KOPT-K1 (cell line): ENCODE measurements around the gene FGL2.
"Not testable (repeated sequence)": the region's sequence is repeated elsewhere in the genome, so short reads cannot be mapped to it uniquely, and the experiment has no call there.

Source experiments
- H3K27ac ChIP-seq: fragments of 200-600 bp; sonication (generic); 2 replicates; pipeline ENCODE4 v1.5.1; 2016; ENCODE audit warnings: antibody characterized with exemption, mild to moderate bottlenecking, low read depth, low read length; ENCODE audit not compliant: poor library complexity, severe bottlenecking
- H3K36me3 ChIP-seq: fragments of 200-600 bp; sonication (generic); 2 replicates; pipeline ENCODE4 v1.5.1; 2017; ENCODE audit warnings: antibody characterized with exemption, mild to moderate bottlenecking, low read length, moderate library complexity; ENCODE audit not compliant: insufficient read depth
- H3K9me3 ChIP-seq: fragments of 200-600 bp; sonication (generic); 2 replicates; pipeline ENCODE4 v1.5.1; 2017; ENCODE audit warnings: antibody characterized with exemption, low read length, mild to moderate bottlenecking; ENCODE audit not compliant: insufficient read depth, poor library complexity, severe bottlenecking

FGL2 gene

DNA sequence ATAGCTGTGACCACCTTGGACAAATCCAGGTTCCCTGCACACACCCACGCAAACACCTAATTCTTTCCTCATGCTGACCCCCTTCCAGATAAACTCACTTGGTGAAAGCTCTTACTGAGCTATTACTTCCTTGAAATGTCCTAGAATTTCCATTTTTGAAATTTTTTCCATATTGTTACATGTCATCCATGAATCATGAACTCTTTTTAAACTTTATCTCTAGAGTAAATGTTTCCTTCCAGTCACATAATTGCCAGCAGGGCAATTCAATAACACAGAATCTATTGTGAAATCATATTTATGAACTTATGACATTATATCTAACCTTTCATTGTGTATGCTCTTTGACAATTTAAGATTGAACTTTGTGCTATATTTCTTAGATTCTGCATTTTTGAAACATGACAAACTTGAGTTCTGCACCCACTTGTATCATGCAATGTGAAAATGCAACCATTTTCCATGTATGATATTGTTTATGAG is 26.8 kb upstream of the FGL2 start:
- H3K27ac ChIP-seq, result no peak overlapping the region
- H3K9me3 ChIP-seq, result peaks cover 15% of the 10 kb centered on the region
- no peaks in the 10 kb centered on the region for H3K36me3 ChIP-seq

DNA sequence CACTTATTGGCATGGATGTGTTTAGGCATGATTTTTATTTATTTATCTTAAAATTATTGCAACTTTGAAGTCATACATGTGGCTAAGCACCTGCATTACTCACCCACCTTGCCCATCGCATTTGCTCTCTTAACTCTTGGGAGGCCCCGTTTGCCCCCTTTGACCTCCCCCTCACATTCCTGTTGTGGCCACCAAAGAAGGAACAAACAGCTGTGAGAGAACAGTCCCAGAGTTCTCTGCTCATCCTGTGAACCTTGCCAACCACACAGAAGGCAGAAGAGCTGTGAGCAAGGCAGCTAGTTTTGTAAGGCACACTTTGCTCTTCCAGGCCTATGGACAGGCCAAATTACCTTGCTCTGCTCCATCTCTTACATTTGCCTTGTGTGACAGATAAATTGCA is 23.6 kb upstream of the FGL2 start:
- peak overlapping the region; percentile 49 for H3K27ac ChIP-seq
- H3K36me3 ChIP-seq, result no peaks in the 10 kb centered on the region
- H3K9me3 ChIP-seq, result peaks cover 14% of the 10 kb centered on the region

- Histone ChIP-seq H3K9me3 (peaks cover 14% of the 10 kb centered on the region), H3K27ac (peak overlapping the region; percentile 49), H3K36me3 (no peaks in the 10 kb centered on the region)
These were observed 23.2 kb upstream of the FGL2 start for GRCh38 chr7:77222819-77223218.

GRCh38 chr7:77222065-77222464 is 22.4 kb upstream of the FGL2 start:
- H3K36me3 ChIP-seq, result no peaks in the 10 kb centered on the region
- H3K9me3 ChIP-seq, result peaks cover 14% of the 10 kb centered on the region
- peak overlapping the region; percentile 49 for H3K27ac ChIP-seq

DNA sequence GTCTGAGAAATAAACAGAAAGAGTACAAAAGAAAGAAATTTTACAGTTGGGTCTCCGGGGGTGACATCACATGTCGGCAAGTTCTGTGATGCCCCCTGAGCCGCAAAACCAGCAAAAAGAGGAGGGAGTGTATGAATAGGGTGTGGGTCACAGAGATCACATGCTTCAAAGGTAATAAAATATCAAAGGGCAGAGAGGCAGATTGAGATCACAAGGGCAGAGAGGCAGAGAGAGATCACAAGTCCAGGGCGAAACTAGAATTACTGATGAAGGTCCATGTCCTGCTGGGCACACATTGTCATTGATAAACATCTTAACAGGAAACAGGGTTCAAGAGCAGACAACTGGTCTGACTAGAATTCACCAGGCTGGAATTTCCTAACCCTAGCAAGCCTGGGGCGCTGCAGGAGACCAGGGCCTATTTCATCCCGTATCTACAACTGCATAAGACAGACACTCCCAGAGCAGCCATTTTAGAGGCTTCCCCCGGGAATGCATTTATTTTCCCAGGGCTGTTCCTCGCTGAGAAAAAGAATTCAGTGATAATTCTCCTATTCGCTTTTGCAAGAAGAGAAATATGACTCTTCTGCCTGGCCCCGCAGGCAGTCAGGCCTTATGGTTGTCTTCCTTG is 20.2 kb upstream of the FGL2 start:
- H3K36me3 ChIP-seq, H3K27ac ChIP-seq: not testable (repeated sequence)
- peaks cover 14% of the 10 kb centered on the region for H3K9me3 ChIP-seq

GRCh38 chr7:77217474-77218185 is 18.0 kb upstream of the FGL2 start:
- Histone ChIP-seq H3K27ac (no peak overlapping the region), H3K36me3 (no peaks in the 10 kb centered on the region), H3K9me3 (peaks cover 21% of the 10 kb centered on the region)

DNA sequence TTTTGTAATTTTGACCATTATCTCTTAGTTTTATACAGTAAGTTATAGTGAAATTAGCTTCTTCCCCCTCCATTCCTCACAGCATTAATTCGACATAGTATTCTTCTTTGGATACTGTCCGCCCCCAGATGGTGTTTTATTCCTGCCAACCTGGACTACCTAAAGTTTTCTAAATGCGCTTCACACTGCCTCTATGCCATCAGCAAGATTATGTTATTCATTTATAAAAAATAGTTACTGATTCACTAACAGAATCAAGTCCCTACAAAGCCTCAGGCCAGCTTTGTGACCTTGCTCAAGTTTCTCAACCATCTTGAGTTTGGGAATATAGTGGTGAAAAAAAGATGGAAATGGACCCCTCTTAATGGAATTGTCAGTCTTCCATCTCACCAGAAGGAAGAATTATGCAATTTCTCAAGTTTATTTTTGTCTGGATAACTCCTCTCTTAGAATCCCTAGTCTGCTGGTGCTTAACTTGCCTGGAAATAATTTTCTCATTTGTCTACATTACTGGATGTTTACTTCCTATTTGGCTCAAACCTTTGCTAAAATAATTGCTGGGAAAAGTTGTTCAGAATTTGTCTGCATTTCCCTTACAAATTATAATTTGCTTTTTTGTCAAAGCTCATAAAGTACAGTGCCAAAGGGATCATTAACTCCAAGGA is 16.7 kb upstream of the FGL2 start:
- H3K36me3 ChIP-seq, result no peaks in the 10 kb centered on the region
- H3K9me3 ChIP-seq, result peaks cover 25% of the 10 kb centered on the region
- H3K27ac ChIP-seq, result no peak overlapping the region

- Histone ChIP-seq H3K9me3 (peaks cover 44% of the 10 kb centered on the region), H3K36me3 (no peaks in the 10 kb centered on the region), H3K27ac (no peak overlapping the region)
These were observed 10.0 kb upstream of the FGL2 start for GRCh38 chr7:77209479-77210139.

DNA sequence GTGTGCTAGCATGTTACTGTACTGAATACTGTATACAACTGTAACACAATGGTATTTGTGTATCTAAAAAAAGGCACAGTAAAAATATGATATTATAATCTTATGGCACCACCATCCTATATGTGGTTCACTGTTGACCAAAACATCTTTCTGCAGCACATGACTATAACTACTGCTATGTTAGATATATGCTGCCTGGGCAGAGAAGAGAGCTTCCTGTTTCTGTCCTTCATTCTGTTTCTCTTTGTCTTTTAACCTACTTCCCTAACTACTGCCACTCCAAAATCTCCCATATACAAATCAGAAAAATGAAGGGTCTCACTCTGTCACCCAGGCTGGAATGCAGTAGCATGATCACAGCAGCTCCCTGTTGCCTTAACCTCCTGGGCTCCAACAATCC is 8.8 kb upstream of the FGL2 start:
- Histone ChIP-seq H3K27ac (no peak overlapping the region), H3K36me3 (no peaks in the 10 kb centered on the region), H3K9me3 (peaks cover 41% of the 10 kb centered on the region)

DNA sequence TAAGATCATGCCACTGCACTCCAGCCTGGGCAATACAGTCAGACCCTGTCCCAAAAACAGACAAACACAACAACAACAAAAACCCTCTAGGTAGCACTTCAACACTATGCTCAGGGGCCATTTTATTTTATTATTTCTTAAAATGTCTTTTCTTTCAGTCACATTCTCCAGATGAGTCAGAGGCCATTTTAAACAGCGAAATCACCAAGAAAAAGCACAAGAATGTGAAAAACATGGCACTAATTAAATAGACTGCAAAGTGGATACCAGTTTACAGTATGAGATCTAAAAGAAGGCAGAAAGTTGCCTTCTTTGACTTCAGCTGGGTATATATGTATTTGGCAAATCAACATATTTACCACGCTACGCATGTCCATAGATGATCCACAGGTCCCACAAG is 6.1 kb upstream of the FGL2 start:
- Histone ChIP-seq H3K9me3 (peaks cover 29% of the 10 kb centered on the region), H3K36me3 (no peaks in the 10 kb centered on the region), H3K27ac (no peak overlapping the region)

- Histone ChIP-seq H3K36me3 (no peaks in the 10 kb centered on the region), H3K9me3 (peaks cover under 1% of the 10 kb centered on the region), H3K27ac (peak overlapping the region; percentile 1)
These were observed 2.9 kb upstream of the FGL2 start for GRCh38 chr7:77202481-77202976.

- no peaks in the 10 kb centered on the region for H3K36me3 ChIP-seq
- no peaks in the 10 kb centered on the region for H3K9me3 ChIP-seq
- H3K27ac ChIP-seq, result peak overlapping the region; percentile 78
These were observed 923 bp upstream of the FGL2 start for GRCh38 chr7:77200542-77200941.

GRCh38 chr7:77197141-77197540 is 2.5 kb downstream of the FGL2 start:
- peak overlapping the region; percentile 46 for H3K27ac ChIP-seq
- no peaks in the 10 kb centered on the region for H3K36me3 ChIP-seq
- H3K9me3 ChIP-seq, result no peaks in the 10 kb centered on the region

DNA sequence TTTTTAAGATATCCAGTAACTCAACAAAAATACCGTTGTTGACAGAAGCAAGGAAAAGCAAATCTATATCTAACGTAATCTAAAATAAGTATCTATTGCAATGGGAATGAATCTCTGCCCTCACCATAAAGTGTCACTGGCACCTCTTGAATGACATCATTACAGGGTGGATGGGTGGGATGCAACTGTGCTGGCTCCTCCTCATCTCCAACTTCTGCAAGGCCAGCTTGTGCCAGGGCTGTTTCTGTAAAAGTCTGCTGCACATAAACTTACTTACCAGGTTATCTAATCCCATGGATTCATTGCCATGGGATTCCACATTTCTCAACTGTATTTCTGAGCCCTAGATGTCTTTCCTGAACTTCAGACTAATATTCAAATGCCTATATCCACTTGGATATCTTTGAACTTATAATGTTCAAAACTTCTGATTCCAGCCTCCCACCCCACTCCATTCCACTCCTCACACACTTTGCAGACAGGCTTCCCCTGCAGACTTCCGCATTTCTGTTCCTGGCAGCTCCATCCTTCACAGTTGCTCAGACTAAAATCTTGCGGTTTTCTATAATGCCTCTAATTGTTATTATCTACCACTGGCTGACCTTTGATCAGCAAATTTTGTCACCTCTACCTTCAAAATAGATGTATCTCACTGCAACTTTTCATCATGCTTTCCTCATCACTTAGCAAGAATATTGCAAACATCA is 10.7 kb downstream of the FGL2 start:
- Histone ChIP-seq H3K27ac (no peak overlapping the region), H3K9me3 (no peaks in the 10 kb centered on the region), H3K36me3 (no peaks in the 10 kb centered on the region)
